HL-60 (cell line): ENCODE measurements around the gene MYH16.

Experiments used
- GABPA ChIP-seq: IDR thresholded peaks from 2 replicates; pipeline ENCODE4 v1.6.1; 2012; ENCODE audit warnings: low read depth
- POLR2AphosphoS5 ChIP-seq: IDR thresholded peaks from 2 replicates; pipeline ENCODE4 v1.6.1; 2012; ENCODE audit warnings: low read depth
- SPI1 ChIP-seq: IDR thresholded peaks from 2 replicates; pipeline ENCODE4 v1.6.1; 2012; ENCODE audit warnings: low read depth, mild to moderate bottlenecking, borderline replicate concordance
- TF ChIP-seq, protein P1 (sequence below): IDR thresholded peaks from one replicate; pipeline ENCODE4 v1.5.1; 2011; ENCODE audit warnings: low read length, control low read depth, inconsistent platforms; ENCODE audit not compliant: insufficient read depth
- TF ChIP-seq, protein P2 (sequence below): IDR thresholded peaks from 2 replicates; pipeline ENCODE4 v1.6.1; 2012; ENCODE audit warnings: low read depth; ENCODE audit not compliant: insufficient replicate concordance

DNA sequence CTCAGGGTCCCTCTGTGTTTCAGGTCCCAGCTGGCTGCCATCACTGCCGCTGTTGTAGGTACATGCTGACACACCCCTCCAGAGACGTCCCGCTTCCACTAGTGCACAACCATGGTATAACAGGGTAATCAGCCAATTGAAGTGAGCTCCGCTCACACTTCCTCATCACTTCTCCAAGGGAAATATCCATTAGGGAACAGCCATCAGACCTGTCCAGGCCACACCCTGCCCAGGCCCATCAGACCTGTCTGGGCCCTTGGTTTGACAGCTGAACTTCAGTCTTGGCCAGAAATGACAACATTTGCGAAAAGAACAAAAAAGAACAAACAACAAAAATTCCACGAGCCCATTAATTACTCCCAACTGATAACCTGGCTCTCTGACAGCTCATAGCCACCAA is 11.0 kb upstream of the MYH16 start:
- TF ChIP-seq, protein P1, sequence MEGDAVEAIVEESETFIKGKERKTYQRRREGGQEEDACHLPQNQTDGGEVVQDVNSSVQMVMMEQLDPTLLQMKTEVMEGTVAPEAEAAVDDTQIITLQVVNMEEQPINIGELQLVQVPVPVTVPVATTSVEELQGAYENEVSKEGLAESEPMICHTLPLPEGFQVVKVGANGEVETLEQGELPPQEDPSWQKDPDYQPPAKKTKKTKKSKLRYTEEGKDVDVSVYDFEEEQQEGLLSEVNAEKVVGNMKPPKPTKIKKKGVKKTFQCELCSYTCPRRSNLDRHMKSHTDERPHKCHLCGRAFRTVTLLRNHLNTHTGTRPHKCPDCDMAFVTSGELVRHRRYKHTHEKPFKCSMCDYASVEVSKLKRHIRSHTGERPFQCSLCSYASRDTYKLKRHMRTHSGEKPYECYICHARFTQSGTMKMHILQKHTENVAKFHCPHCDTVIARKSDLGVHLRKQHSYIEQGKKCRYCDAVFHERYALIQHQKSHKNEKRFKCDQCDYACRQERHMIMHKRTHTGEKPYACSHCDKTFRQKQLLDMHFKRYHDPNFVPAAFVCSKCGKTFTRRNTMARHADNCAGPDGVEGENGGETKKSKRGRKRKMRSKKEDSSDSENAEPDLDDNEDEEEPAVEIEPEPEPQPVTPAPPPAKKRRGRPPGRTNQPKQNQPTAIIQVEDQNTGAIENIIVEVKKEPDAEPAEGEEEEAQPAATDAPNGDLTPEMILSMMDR: no peak
- no peak for TF ChIP-seq POLR2AphosphoS5
- no peak for TF ChIP-seq GABPA
- TF ChIP-seq, protein P2, sequence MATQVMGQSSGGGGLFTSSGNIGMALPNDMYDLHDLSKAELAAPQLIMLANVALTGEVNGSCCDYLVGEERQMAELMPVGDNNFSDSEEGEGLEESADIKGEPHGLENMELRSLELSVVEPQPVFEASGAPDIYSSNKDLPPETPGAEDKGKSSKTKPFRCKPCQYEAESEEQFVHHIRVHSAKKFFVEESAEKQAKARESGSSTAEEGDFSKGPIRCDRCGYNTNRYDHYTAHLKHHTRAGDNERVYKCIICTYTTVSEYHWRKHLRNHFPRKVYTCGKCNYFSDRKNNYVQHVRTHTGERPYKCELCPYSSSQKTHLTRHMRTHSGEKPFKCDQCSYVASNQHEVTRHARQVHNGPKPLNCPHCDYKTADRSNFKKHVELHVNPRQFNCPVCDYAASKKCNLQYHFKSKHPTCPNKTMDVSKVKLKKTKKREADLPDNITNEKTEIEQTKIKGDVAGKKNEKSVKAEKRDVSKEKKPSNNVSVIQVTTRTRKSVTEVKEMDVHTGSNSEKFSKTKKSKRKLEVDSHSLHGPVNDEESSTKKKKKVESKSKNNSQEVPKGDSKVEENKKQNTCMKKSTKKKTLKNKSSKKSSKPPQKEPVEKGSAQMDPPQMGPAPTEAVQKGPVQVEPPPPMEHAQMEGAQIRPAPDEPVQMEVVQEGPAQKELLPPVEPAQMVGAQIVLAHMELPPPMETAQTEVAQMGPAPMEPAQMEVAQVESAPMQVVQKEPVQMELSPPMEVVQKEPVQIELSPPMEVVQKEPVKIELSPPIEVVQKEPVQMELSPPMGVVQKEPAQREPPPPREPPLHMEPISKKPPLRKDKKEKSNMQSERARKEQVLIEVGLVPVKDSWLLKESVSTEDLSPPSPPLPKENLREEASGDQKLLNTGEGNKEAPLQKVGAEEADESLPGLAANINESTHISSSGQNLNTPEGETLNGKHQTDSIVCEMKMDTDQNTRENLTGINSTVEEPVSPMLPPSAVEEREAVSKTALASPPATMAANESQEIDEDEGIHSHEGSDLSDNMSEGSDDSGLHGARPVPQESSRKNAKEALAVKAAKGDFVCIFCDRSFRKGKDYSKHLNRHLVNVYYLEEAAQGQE: no peak
- no peak for TF ChIP-seq SPI1
